ENCODE results near the gene ZNF646.

ZNF646 gene

GRCh38 chr16:31106509-31107464 lies 32.6 kb downstream of the ZNF646 start:
- H3K9me3 ChIP-seq (replicated peaks in 1 of 11) = no peaks in the 10 kb centered on the region
- peaks cover 23 to 28% (median 26%) of the 10 kb centered on the region in 11 experiments for H3K36me3 ChIP-seq
- H3K4me1 ChIP-seq = peaks cover 25 to 50% (median 35%) of the 10 kb centered on the region in 10 experiments
- H3K4me3 ChIP-seq = no peak overlapping the region
- no peaks in the 10 kb centered on the region; a peak in 1 of 22 replicates for H4K20me1 ChIP-seq
- H3K27ac ChIP-seq = peak overlapping the region in 3 of 11 experiments; percentile 88 to 94 (median 91); a peak in 2 of 22 replicates
- TF ChIP-seq Cebpa-rat (IDR thresholded peaks at IDR 0.05) = no peak
- no peaks in the 10 kb centered on the region for H3K27me3 ChIP-seq
- peak overlapping the region in 3 of 11 experiments; percentile 4 to 96 (median 95); a peak in 2 of 22 replicates for H3K9ac ChIP-seq
- peak overlapping the region in 10 of 11 experiments; percentile 87 to 99 (median 96); a peak in 15 of 22 replicates for H3K4me2 ChIP-seq

GRCh38 chr16:31107465-31107867 lies 33.2 kb downstream of the ZNF646 start:
- H3K4me3 ChIP-seq = peak overlapping the region in 9 of 10 experiments; percentile 84 to 100 (median 99); a peak in 11 of 20 replicates
- H3K4me1 ChIP-seq = peaks cover 27 to 57% (median 42%) of the 10 kb centered on the region in 10 experiments
- no peaks in the 10 kb centered on the region; a peak in 1 of 22 replicates for H4K20me1 ChIP-seq
- no peak for TF ChIP-seq Cebpa-rat (IDR thresholded peaks at IDR 0.05)
- peak overlapping the region; percentile 87 to 99 (median 96) for H3K4me2 ChIP-seq
- no peaks in the 10 kb centered on the region for H3K9me3 ChIP-seq (replicated peaks in 1 of 11)
- H3K9ac ChIP-seq = peak overlapping the region in 7 of 11 experiments; percentile 4 to 98 (median 95); a peak in 8 of 22 replicates
- no peaks in the 10 kb centered on the region for H3K27me3 ChIP-seq
- peaks cover 30 to 35% (median 33%) of the 10 kb centered on the region in 11 experiments for H3K36me3 ChIP-seq
- peak overlapping the region in 8 of 11 experiments; percentile 86 to 96 (median 91); a peak in 13 of 22 replicates for H3K27ac ChIP-seq

GRCh38 chr16:31108035-31108793 lies 34.0 kb downstream of the ZNF646 start, which contains the start of gene BCKDK:
Gene BCKDK, plus strand, starts transcription at chr16:31108386. Its CDS starts 838 bp downstream, at chr16:31109224.
- Histone ChIP-seq H3K4me3 (peak within 1 kb of the TSS; percentile 84 to 100 (median 98)), H3K36me3 (peaks cover 35 to 41% (median 38%) of the 10 kb centered on the region in 11 experiments), H3K9me3 (replicated peaks in 1 of 11) (no peaks in the 10 kb centered on the region), H3K27me3 (no peaks in the 10 kb centered on the region), H3K4me1 (peaks cover 35 to 64% (median 50%) of the 10 kb centered on the region in 10 experiments), H4K20me1 (no peaks in the 10 kb centered on the region; a peak in 1 of 22 replicates), H3K4me2 (peak within 1 kb of the TSS; percentile 87 to 99 (median 96)), H3K9ac (peak within 1 kb of the TSS; percentile 88 to 98 (median 95)), H3K27ac (peak within 1 kb of the TSS; percentile 85 to 96 (median 91))
- no peak for TF ChIP-seq Cebpa-rat (IDR thresholded peaks at IDR 0.05)

GRCh38 chr16:31108794-31109558 lies 34.8 kb downstream of the ZNF646 start:
- no peak for TF ChIP-seq Cebpa-rat (IDR thresholded peaks at IDR 0.05)
- no peaks in the 10 kb centered on the region for H3K27me3 ChIP-seq
- no peaks in the 10 kb centered on the region; a peak in 1 of 22 replicates for H4K20me1 ChIP-seq
- no peaks in the 10 kb centered on the region for H3K9me3 ChIP-seq (replicated peaks in 1 of 11)
- H3K4me1 ChIP-seq = peaks cover 43 to 72% (median 57%) of the 10 kb centered on the region in 10 experiments
- H3K9ac ChIP-seq = peak overlapping the region; percentile 88 to 98 (median 95)
- H3K4me2 ChIP-seq = peak overlapping the region; percentile 87 to 99 (median 96)
- H3K4me3 ChIP-seq = peak overlapping the region; percentile 84 to 100 (median 98)
- H3K36me3 ChIP-seq = peaks cover 35 to 41% (median 38%) of the 10 kb centered on the region in 11 experiments
- peak overlapping the region; percentile 85 to 96 (median 91) for H3K27ac ChIP-seq

- H3K4me1 ChIP-seq = peaks cover 49 to 78% (median 64%) of the 10 kb centered on the region in 10 experiments
- peak overlapping the region in 9 of 10 experiments; percentile 84 to 100 (median 98); a peak in 15 of 20 replicates for H3K4me3 ChIP-seq
- TF ChIP-seq Cebpa-rat (IDR thresholded peaks at IDR 0.05) = no peak
- peak overlapping the region; percentile 87 to 99 (median 96); a peak in 21 of 22 replicates for H3K4me2 ChIP-seq
- no peaks in the 10 kb centered on the region for H3K27me3 ChIP-seq
- H3K9me3 ChIP-seq (replicated peaks in 1 of 11) = no peaks in the 10 kb centered on the region
- peak overlapping the region; percentile 13 to 98 (median 95); a peak in 17 of 22 replicates for H3K9ac ChIP-seq
- peaks cover 35 to 41% (median 38%) of the 10 kb centered on the region in 11 experiments for H3K36me3 ChIP-seq
- H3K27ac ChIP-seq = peak overlapping the region in 4 of 11 experiments; percentile 86 to 96 (median 90); a peak in 4 of 22 replicates
- no peaks in the 10 kb centered on the region; a peak in 1 of 22 replicates for H4K20me1 ChIP-seq
These were observed 35.4 kb downstream of the ZNF646 start for GRCh38 chr16:31109622-31110021.

- H3K4me2 ChIP-seq = peak overlapping the region in 6 of 11 experiments; percentile 87 to 98 (median 94); a peak in 11 of 22 replicates
- no peaks in the 10 kb centered on the region for H3K27me3 ChIP-seq
- H3K9me3 ChIP-seq (replicated peaks in 1 of 11) = no peaks in the 10 kb centered on the region
- no peak for TF ChIP-seq Cebpa-rat (IDR thresholded peaks at IDR 0.05)
- H4K20me1 ChIP-seq = no peaks in the 10 kb centered on the region; a peak in 1 of 22 replicates
- H3K4me3 ChIP-seq = peak overlapping the region in 4 of 10 experiments; percentile 7 to 100 (median 100); a peak in 4 of 20 replicates
- H3K36me3 ChIP-seq = peaks cover 35 to 41% (median 38%) of the 10 kb centered on the region in 11 experiments
- peaks cover 51 to 86% (median 68%) of the 10 kb centered on the region in 10 experiments for H3K4me1 ChIP-seq
- H3K27ac ChIP-seq = peak overlapping the region in 1 of 11 experiments; percentile 96; a peak in 2 of 22 replicates
- peak overlapping the region in 8 of 11 experiments; percentile 13 to 97 (median 95); a peak in 8 of 22 replicates for H3K9ac ChIP-seq
These were observed 36.1 kb downstream of the ZNF646 start for GRCh38 chr16:31110106-31111034.

All from BLaER1 treated with 17β-estradiol and CSF1 and Interleukin-3, amounts not matched to agents 10 nM and 100 nM (cell line).